Measurements from ENCODE around the gene AFM. TPM values are rescaled to one million over a fixed set of nuclear protein-coding genes. Genes with fewer than 3 reads are reported as not detected.

Gene AFM
- total RNA-seq, 3 donors from 2014 or later, result not detected

GRCh38 chr4:73533515-73534422 is 52.2 kb downstream of the AFM start:
- intact Hi-C loops (cut with DNase I; ENCODE audit: low total_unique reads), result no loop called here
- H3K27me3 ChIP-seq, result no peaks in the 10 kb centered on the region
- H3K4me3 ChIP-seq, result no peak overlapping the region
- TF ChIP-seq POLR2AphosphoS5 (IDR thresholded peaks at IDR 0.05) (no peak), POLR2A (IDR thresholded peaks at IDR 0.05) (no peak), CTCF (IDR thresholded peaks at IDR 0.05) (no peak)
- no peaks in the 10 kb centered on the region for H3K9me3 ChIP-seq
- no peak for DNase-seq (ENCODE audit: low spot score in 2 of 2)
- no peaks in the 10 kb centered on the region for H3K36me3 ChIP-seq
- H3K4me1 ChIP-seq, result no peaks in the 10 kb centered on the region
- no peak overlapping the region for H3K27ac ChIP-seq

- no peaks in the 10 kb centered on the region for H3K36me3 ChIP-seq
- intact Hi-C loops (cut with DNase I; ENCODE audit: low total_unique reads), result no loop called here
- H3K27me3 ChIP-seq, result no peaks in the 10 kb centered on the region
- no peak overlapping the region for H3K4me3 ChIP-seq
- TF ChIP-seq POLR2A (IDR thresholded peaks at IDR 0.05) (no peak), POLR2AphosphoS5 (IDR thresholded peaks at IDR 0.05) (no peak), CTCF (IDR thresholded peaks at IDR 0.05) (no peak)
- H3K9me3 ChIP-seq, result no peaks in the 10 kb centered on the region
- DNase-seq (ENCODE audit: low spot score in 2 of 2), result no peak
- no peak overlapping the region for H3K27ac ChIP-seq
- H3K4me1 ChIP-seq, result no peaks in the 10 kb centered on the region
Observed at GRCh38 chr4:73538162-73538561, 56.6 kb downstream of the AFM start.

GRCh38 chr4:73539386-73539785 is 57.8 kb downstream of the AFM start:
- no peak overlapping the region for H3K4me3 ChIP-seq
- no peak for DNase-seq (ENCODE audit: low spot score in 2 of 2)
- no peaks in the 10 kb centered on the region for H3K27me3 ChIP-seq
- no peak overlapping the region for H3K27ac ChIP-seq
- no peaks in the 10 kb centered on the region for H3K36me3 ChIP-seq
- H3K4me1 ChIP-seq, result no peaks in the 10 kb centered on the region
- intact Hi-C loops (cut with DNase I; ENCODE audit: low total_unique reads), result no loop called here
- TF ChIP-seq POLR2A (IDR thresholded peaks at IDR 0.05), result no peak
- no peak for TF ChIP-seq CTCF (IDR thresholded peaks at IDR 0.05)
- no peak for TF ChIP-seq POLR2AphosphoS5 (IDR thresholded peaks at IDR 0.05)
- H3K9me3 ChIP-seq, result no peaks in the 10 kb centered on the region

- Histone ChIP-seq H3K36me3 (no peaks in the 10 kb centered on the region), H3K9me3 (no peaks in the 10 kb centered on the region), H3K4me3 (no peak overlapping the region), H3K27me3 (no peaks in the 10 kb centered on the region), H3K4me1 (no peaks in the 10 kb centered on the region), H3K27ac (no peak overlapping the region)
- no peak for DNase-seq (ENCODE audit: low spot score in 2 of 2)
- intact Hi-C loops (cut with DNase I; ENCODE audit: low total_unique reads), result no loop called here
- TF ChIP-seq POLR2AphosphoS5 (IDR thresholded peaks at IDR 0.05) (no peak), POLR2A (IDR thresholded peaks at IDR 0.05) (no peak), CTCF (IDR thresholded peaks at IDR 0.05) (no peak)
Observed at GRCh38 chr4:73540826-73541225, 59.3 kb downstream of the AFM start.

- H3K27ac ChIP-seq, result no peak overlapping the region
- no peaks in the 10 kb centered on the region for H3K4me1 ChIP-seq
- H3K27me3 ChIP-seq, result no peaks in the 10 kb centered on the region
- intact Hi-C loops (cut with DNase I; ENCODE audit: low total_unique reads), result no loop called here
- no peaks in the 10 kb centered on the region for H3K36me3 ChIP-seq
- H3K4me3 ChIP-seq, result no peak overlapping the region
- TF ChIP-seq POLR2AphosphoS5 (IDR thresholded peaks at IDR 0.05), result no peak
- no peak for TF ChIP-seq POLR2A (IDR thresholded peaks at IDR 0.05)
- H3K9me3 ChIP-seq, result no peaks in the 10 kb centered on the region
- DNase-seq (ENCODE audit: low spot score in 2 of 2), result no peak
Observed at GRCh38 chr4:73541251-73541650, 59.7 kb downstream of the AFM start.

Data from breast epithelium (tissue), 4 donors.